ENCODE measurements around the gene RAB3A. TPM values are rescaled to one million over a fixed set of nuclear protein-coding genes. Genes with fewer than 3 reads are reported as not detected.

Gene RAB3A
- total and polyA plus RNA-seq, 2 donors (not counting 3 experiments of a cell fraction or from before 2014, with no cell fraction given) = 0.88 to 0.90 TPM

- H3K9ac ChIP-seq (replicated peaks; ENCODE audit: extremely low read depth, insufficient read depth, low read length) = no peak overlapping the region
- no peak for DNase-seq (ENCODE audit: low read depth, low spot score)
- intact Hi-C loops (cut with micrococcal nuclease) = no loop called here
- CTCF ChIA-PET = interaction anchor here (1.1 to 2.7 kb wide), 6 partner anchors 21 to 119 kb away, joined by 5 to 15 read pairs (median 7); no protein-coding TSS in a partner anchor
- no peak for TF ChIP-seq POLR2AphosphoS5 (IDR thresholded peaks at IDR 0.05; ENCODE audit: insufficient read depth, low read depth, low read length)
- no peak for TF ChIP-seq MYC (IDR thresholded peaks at IDR 0.05; ENCODE audit: low read depth, low read length)
- TF ChIP-seq, protein P1, sequence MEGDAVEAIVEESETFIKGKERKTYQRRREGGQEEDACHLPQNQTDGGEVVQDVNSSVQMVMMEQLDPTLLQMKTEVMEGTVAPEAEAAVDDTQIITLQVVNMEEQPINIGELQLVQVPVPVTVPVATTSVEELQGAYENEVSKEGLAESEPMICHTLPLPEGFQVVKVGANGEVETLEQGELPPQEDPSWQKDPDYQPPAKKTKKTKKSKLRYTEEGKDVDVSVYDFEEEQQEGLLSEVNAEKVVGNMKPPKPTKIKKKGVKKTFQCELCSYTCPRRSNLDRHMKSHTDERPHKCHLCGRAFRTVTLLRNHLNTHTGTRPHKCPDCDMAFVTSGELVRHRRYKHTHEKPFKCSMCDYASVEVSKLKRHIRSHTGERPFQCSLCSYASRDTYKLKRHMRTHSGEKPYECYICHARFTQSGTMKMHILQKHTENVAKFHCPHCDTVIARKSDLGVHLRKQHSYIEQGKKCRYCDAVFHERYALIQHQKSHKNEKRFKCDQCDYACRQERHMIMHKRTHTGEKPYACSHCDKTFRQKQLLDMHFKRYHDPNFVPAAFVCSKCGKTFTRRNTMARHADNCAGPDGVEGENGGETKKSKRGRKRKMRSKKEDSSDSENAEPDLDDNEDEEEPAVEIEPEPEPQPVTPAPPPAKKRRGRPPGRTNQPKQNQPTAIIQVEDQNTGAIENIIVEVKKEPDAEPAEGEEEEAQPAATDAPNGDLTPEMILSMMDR (IDR thresholded peaks at IDR 0.05; ENCODE audit: extremely low read depth in 1 of 2, insufficient read depth in 1 of 2, low read depth in 1 of 2, low read length in 2 of 2) = no peak
- TF ChIP-seq GATA2 (IDR thresholded peaks at IDR 0.05; ENCODE audit: insufficient read depth, insufficient read length, low read depth, low read length) = no peak
- TF ChIP-seq JUN (IDR thresholded peaks at IDR 0.05; ENCODE audit: borderline replicate concordance, insufficient read depth, insufficient read length, low read depth) = no peak
- TF ChIP-seq EZH2 (IDR thresholded peaks at IDR 0.05; ENCODE audit: borderline replicate concordance, low read depth, low read length, severe bottlenecking) = no peak
- no peak for TF ChIP-seq FOS (IDR thresholded peaks at IDR 0.05; ENCODE audit: borderline replicate concordance, insufficient read depth, low read length)
- TF ChIP-seq MAX (IDR thresholded peaks at IDR 0.05; ENCODE audit: insufficient read depth, insufficient read length) = no peak
- no peak for TF ChIP-seq POLR2A (IDR thresholded peaks at IDR 0.05; ENCODE audit: low read depth, low read length)
- no peak overlapping the region for H3K27ac ChIP-seq (ENCODE audit: insufficient read depth, low read depth, low read length)
- no peaks in the 10 kb centered on the region for H3K9me3 ChIP-seq (replicated peaks; ENCODE audit: control insufficient read depth, insufficient read depth, low read length)
- dilution Hi-C loops (cut with MboI; ENCODE audit: extremely low pct_ligation_motif_present, low sequenced_read_pairs) = no loop called here
- peaks cover 0 to 8% of the 10 kb centered on the region in 2 experiments for H3K27me3 ChIP-seq (ENCODE audit: control insufficient read depth in 2 of 2, insufficient read depth in 2 of 2, low read length in 2 of 2)
- no peaks in the 10 kb centered on the region for H3K4me1 ChIP-seq (ENCODE audit: control insufficient read depth, extremely low read depth, insufficient read depth, low read length)
- no peaks in the 10 kb centered on the region for H3K79me2 ChIP-seq (ENCODE audit: control insufficient read depth, insufficient read depth, low read length)
- no peaks in the 10 kb centered on the region for H4K20me1 ChIP-seq (replicated peaks; ENCODE audit: control insufficient read depth, extremely low read depth, insufficient read depth, low read length)
- H3K4me3 ChIP-seq (replicated peaks in 1 of 3; ENCODE audit: insufficient read depth in 1 of 3, low read depth in 1 of 3, low read length in 3 of 3) = no peak overlapping the region
- no peak overlapping the region for H3K4me2 ChIP-seq (ENCODE audit: insufficient read depth, low read length)
- no peak overlapping the region for H2AFZ ChIP-seq (ENCODE audit: low read depth, low read length)
- H3K36me3 ChIP-seq (ENCODE audit: control insufficient read depth in 2 of 2, extremely low read depth in 1 of 2, insufficient read depth in 2 of 2, low read length in 2 of 2) = no peaks in the 10 kb centered on the region
- no peaks in the 10 kb centered on the region for H3K9me1 ChIP-seq (replicated peaks; ENCODE audit: control insufficient read depth, extremely low read depth, insufficient read depth, low read length)
- no TSS peak for BruUV-seq (replicated peaks)
- POLR2A ChIA-PET = interaction anchor here (0.5 kb wide), 1 partner anchor 48 kb away, joined by 6 read pairs; no protein-coding TSS in a partner anchor
- FAIRE-seq = no peak
Observed at GRCh38 chr19:18231775-18232174, 27.9 kb upstream of the RAB3A start.
